K562 treated with DMSO at 1 percent for 4 hours (cell line): ENCODE results near the gene RBM27. TPM values are rescaled to one million over a fixed set of nuclear protein-coding genes. Genes with fewer than 3 reads are reported as not detected.

Experiments
- total RNA-seq: library from RNA; unstranded; fragments of 300-600 nt; gene quantifications from 2 replicates; pipeline ENCODE4 v1.2.3, GENCODE V29; 2022; ENCODE audit not compliant: insufficient read depth

The RBM27 gene
- 8.1 and 8.5 TPM in 2 replicates for total RNA-seq

DNA sequence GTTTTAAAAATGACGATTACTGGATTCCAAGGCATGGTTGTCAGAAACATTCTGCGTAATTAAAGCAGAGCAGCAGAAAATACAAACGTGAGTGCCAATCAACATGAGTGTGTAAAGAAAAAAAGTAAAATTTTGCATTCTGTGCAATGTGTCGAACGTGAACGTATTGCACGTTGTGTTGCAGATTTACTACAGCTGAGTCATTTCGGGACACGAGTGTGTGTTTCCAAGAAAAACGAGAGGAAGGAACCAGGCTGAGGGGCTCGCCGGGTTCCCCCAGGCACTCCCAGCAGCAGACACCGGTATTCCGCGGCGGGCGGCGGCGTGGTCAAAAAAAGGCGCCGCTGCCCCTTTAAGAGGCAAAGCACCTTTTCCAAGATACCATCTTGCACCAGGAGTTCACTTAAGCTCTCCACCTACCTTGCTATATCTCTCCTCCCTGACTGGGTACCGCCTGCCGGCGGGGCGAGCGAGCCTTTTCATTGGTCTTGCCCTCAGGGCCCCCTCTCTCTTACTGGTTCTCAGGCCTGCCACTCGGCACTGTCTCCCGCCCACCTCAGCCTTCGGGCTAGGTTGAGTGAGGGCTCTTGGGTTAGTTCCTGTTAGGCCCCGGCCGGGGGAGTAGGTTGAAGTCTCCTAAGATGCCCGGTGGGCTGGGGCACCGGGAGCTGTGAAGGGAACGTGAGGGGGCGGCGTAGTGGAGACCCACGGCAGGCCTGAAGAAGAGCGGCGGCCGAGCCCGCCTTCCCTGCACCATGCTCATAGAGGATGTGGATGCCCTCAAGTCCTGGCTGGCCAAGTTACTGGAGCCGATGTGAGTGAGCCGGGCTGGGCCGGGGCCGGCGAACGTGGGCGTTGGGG is at the start of gene RBM27:
TSS of gene RBM27 (plus strand) at position 595 of the 861 bp plus-strand sequence. CDS start at position 756, 161 bp downstream.

Other genes starting within 250 kb of the RBM27 start
- 5.6 TPM in 1 of 2 replicates, not detected in the other for gene PLAC8L1, start 98.0 kb upstream of the RBM27 start, total RNA-seq
- 96.4 TPM in 2 replicates for gene LARS1, start 21.0 kb upstream of the RBM27 start, total RNA-seq
- gene POU4F3, start 135.2 kb downstream of the RBM27 start, total RNA-seq, result not detected in 2 replicates
- 43.2 and 54.3 TPM in 2 replicates for gene TCERG1, start 243.7 kb downstream of the RBM27 start, total RNA-seq